Prostate gland (tissue), 2 donors: ENCODE results near the gene SCAANT1. TPM values are rescaled to one million over a fixed set of nuclear protein-coding genes. Genes with fewer than 3 reads are reported as not detected.

Source experiments
- DNase-seq: peaks from one replicate; pipeline ENCODE4 v3.0.0-alpha.2; 2019; ENCODE audit warnings: low spot score
- H3K27ac ChIP-seq, 2 donors: fragments of 200-600 bp; sonication (generic); 2 replicates each; pipeline ENCODE4 v1.5.1; 2017 to 2019
- H3K27me3 ChIP-seq: fragments of 200-600 bp; sonication (generic); replicated peaks from 2 replicates; pipeline ENCODE4 v1.5.1; 2019; ENCODE audit not compliant: insufficient read depth
- H3K36me3 ChIP-seq, 2 donors: fragments of 200-600 bp; sonication (generic); 1 replicate in 1 of 2; 2 replicates in 1 of 2; pipeline versions ENCODE4 v1.5.1 to v1.8.1; 2017 to 2019
- H3K4me1 ChIP-seq: fragments of 200-600 bp; sonication (generic); replicated peaks from 2 replicates; pipeline ENCODE4 v1.5.1; 2019
- H3K4me3 ChIP-seq, 2 donors: fragments of 200-600 bp; sonication (generic); 2 replicates each; pipeline ENCODE4 v1.5.1; 2017 to 2019
- H3K9me3 ChIP-seq: fragments of 200-600 bp; sonication (generic); 2 replicates; pipeline ENCODE4 v1.5.1; 2017
- CTCF ChIP-seq, 4 experiments: fragments of 200-600 bp in 2 of 4; fragments of 450-650 bp in 2 of 4; sonication (generic) in 2 of 4; IDR thresholded peaks; 1 replicate in 3 of 4; 2 replicates in 1 of 4; pipeline ENCODE4 v1.5.1; 2016 to 2019; ENCODE audit warnings: antibody characterized with exemption in 4 of 4, mild to moderate bottlenecking in 2 of 4, moderate library complexity in 2 of 4
- POLR2A ChIP-seq: fragments of 450-650 bp; IDR thresholded peaks from one replicate; pipeline ENCODE4 v1.6.1; 2016; ENCODE audit warnings: antibody characterized with exemption, mild to moderate bottlenecking
- POLR2AphosphoS5 ChIP-seq: sonication (generic); formaldehyde crosslinking; IDR thresholded peaks from one replicate; pipeline ENCODE4 v1.6.1; 2017; ENCODE audit warnings: antibody characterized with exemption
- WGBS: methylation state at CpG from one replicate; pipeline ENCODE4 v1.1.5; 2018; 5-methylcytosine and 5-hydroxymethylcytosine counted together
- intact Hi-C: fragments of 100-400 bp; cut with DNase I; formaldehyde crosslinking; loops from one replicate; pipeline ENCODE4 v1.14.2; 2022
- total RNA-seq, 2 donors: library from RNA; depleted of rRNA; stranded (reverse); fragments of >200 nt; gene quantifications; one replicate each; pipeline ENCODE4 v1.1.0, GENCODE V29; 2016

SCAANT1 gene
- total RNA-seq, 2 donors from 2014 or later, result not detected

GRCh38 chr3:63891518-63891917 lies 20.7 kb downstream of the SCAANT1 start:
- H3K9me3 ChIP-seq, result no peaks in the 10 kb centered on the region
- intact Hi-C loops, result no loop called here
- H3K36me3 ChIP-seq, result no peaks in the 10 kb centered on the region
- no peak for DNase-seq
- WGBS, result 90% methylated on average over 5 of the region's 5 CpGs
- no peak overlapping the region for H3K4me3 ChIP-seq
- no peaks in the 10 kb centered on the region for H3K27me3 ChIP-seq
- TF ChIP-seq POLR2AphosphoS5 (no peak), POLR2A (no peak)
- H3K27ac ChIP-seq, result no peak overlapping the region
- peaks cover 1% of the 10 kb centered on the region for H3K4me1 ChIP-seq

- Histone ChIP-seq H3K9me3 (no peaks in the 10 kb centered on the region), H3K27me3 (no peaks in the 10 kb centered on the region), H3K36me3 (no peaks in the 10 kb centered on the region), H3K27ac (no peak overlapping the region), H3K4me3 (no peak overlapping the region), H3K4me1 (no peaks in the 10 kb centered on the region)
- intact Hi-C loops, result no loop called here
- TF ChIP-seq POLR2A (no peak), CTCF (IDR thresholded peaks at IDR 0.05) (no peak), POLR2AphosphoS5 (no peak)
- DNase-seq, result no peak
- 13% methylated on average over 3 of the region's 3 CpGs for WGBS
These were observed 25.3 kb downstream of the SCAANT1 start for GRCh38 chr3:63886858-63887257.

- H3K36me3 ChIP-seq, result no peaks in the 10 kb centered on the region
- no peaks in the 10 kb centered on the region for H3K9me3 ChIP-seq
- no peaks in the 10 kb centered on the region for H3K27me3 ChIP-seq
- intact Hi-C loops, result no loop called here
- no peak overlapping the region for H3K27ac ChIP-seq
- no peak for DNase-seq
- H3K4me1 ChIP-seq, result no peaks in the 10 kb centered on the region
- no peak overlapping the region for H3K4me3 ChIP-seq
- TF ChIP-seq POLR2AphosphoS5, result peak; percentile 30
- no peak for TF ChIP-seq POLR2A
- 60% methylated on average over 5 of the region's 5 CpGs for WGBS
These were observed 31.5 kb downstream of the SCAANT1 start for GRCh38 chr3:63880653-63881052.

GRCh38 chr3:63878394-63879060 lies 33.7 kb downstream of the SCAANT1 start:
- no peak overlapping the region for H3K4me3 ChIP-seq
- intact Hi-C loops, result loop anchor here (10.0 kb wide), 1 partner anchor 116 kb away; no protein-coding TSS in a partner anchor
- no peaks in the 10 kb centered on the region for H3K27me3 ChIP-seq
- H3K36me3 ChIP-seq, result no peaks in the 10 kb centered on the region
- WGBS, result 59% methylated on average over 2 of the region's 2 CpGs
- no peak overlapping the region for H3K27ac ChIP-seq
- no peaks in the 10 kb centered on the region for H3K4me1 ChIP-seq
- no peaks in the 10 kb centered on the region for H3K9me3 ChIP-seq
- no peak for DNase-seq
- TF ChIP-seq POLR2AphosphoS5 (no peak), CTCF (IDR thresholded peaks at IDR 0.05) (no peak), POLR2A (no peak)

GRCh38 chr3:63877737-63878393 lies 34.3 kb downstream of the SCAANT1 start:
- Histone ChIP-seq H3K27ac (no peak overlapping the region), H3K4me1 (no peaks in the 10 kb centered on the region), H3K4me3 (no peak overlapping the region), H3K36me3 (no peaks in the 10 kb centered on the region), H3K27me3 (no peaks in the 10 kb centered on the region), H3K9me3 (no peaks in the 10 kb centered on the region)
- TF ChIP-seq POLR2A, result no peak
- no peak for TF ChIP-seq POLR2AphosphoS5
- TF ChIP-seq CTCF (IDR thresholded peaks at IDR 0.05), result no peak
- intact Hi-C loops, result loop anchor here (10.0 kb wide), 1 partner anchor 117 kb away; no protein-coding TSS in a partner anchor
- 73% methylated on average over 3 of the region's 3 CpGs for WGBS
- no peak for DNase-seq
